H9 (cell line): ENCODE measurements around the gene HCN2. TPM values are rescaled to one million over a fixed set of nuclear protein-coding genes. Genes with fewer than 3 reads are reported as not detected.

Experiments
- DNase-seq: peaks from one replicate; pipeline ENCODE4 v3.0.0-alpha.2; 2017
- H2AFZ ChIP-seq: one replicate; pipeline ENCODE4 v1.6.1; 2013; ENCODE audit warnings: mild to moderate bottlenecking, low read length, control low read depth, moderate library complexity
- H2AK5ac ChIP-seq: 2 replicates; pipeline ENCODE4 v1.6.1; 2013; ENCODE audit warnings: low read length, control low read depth, mixed read lengths; ENCODE audit not compliant: insufficient read length
- H2BK120ac ChIP-seq: one replicate; pipeline ENCODE4 v1.6.1; 2013; ENCODE audit warnings: low read depth, mild to moderate bottlenecking, low read length, control low read depth, inconsistent platforms; ENCODE audit not compliant: poor library complexity, severe bottlenecking
- H2BK12ac ChIP-seq: 2 replicates; pipeline ENCODE4 v1.6.1; 2013; ENCODE audit warnings: low read length, control low read depth, mixed read lengths, low read depth; ENCODE audit not compliant: insufficient read length
- H2BK15ac ChIP-seq: 2 replicates; pipeline ENCODE4 v1.6.1; 2013; ENCODE audit warnings: low read depth, low read length, control low read depth
- H2BK20ac ChIP-seq: one replicate; pipeline ENCODE4 v1.6.1; 2013; ENCODE audit warnings: low read depth, mild to moderate bottlenecking, low read length, control low read depth, inconsistent platforms; ENCODE audit not compliant: poor library complexity, severe bottlenecking
- H2BK5ac ChIP-seq: 2 replicates; pipeline ENCODE4 v1.6.1; 2013; ENCODE audit warnings: low read length, control low read depth, mixed read lengths; ENCODE audit not compliant: insufficient read length
- H3K14ac ChIP-seq: 2 replicates; pipeline ENCODE4 v1.6.1; 2013; ENCODE audit warnings: low read length, control low read depth; ENCODE audit not compliant: insufficient read depth
- H3K18ac ChIP-seq: 2 replicates; pipeline ENCODE4 v1.6.1; 2013; ENCODE audit warnings: low read depth, mild to moderate bottlenecking, mixed read lengths, low read length, control low read depth; ENCODE audit not compliant: insufficient read length
- H3K23ac ChIP-seq: 2 replicates; pipeline ENCODE4 v1.6.1; 2013; ENCODE audit warnings: low read length, control low read depth, mixed read lengths, low read depth; ENCODE audit not compliant: insufficient read length
- H3K23me2 ChIP-seq: 2 replicates; pipeline ENCODE4 v1.6.1; 2013; ENCODE audit warnings: low read depth, mild to moderate bottlenecking, mixed read lengths, low read length, control low read depth; ENCODE audit not compliant: insufficient read length, poor library complexity, severe bottlenecking
- H3K27ac ChIP-seq: 2 replicates; pipeline ENCODE4 v1.5.1; 2013; ENCODE audit warnings: low read length, control low read depth, mixed read lengths, low read depth; ENCODE audit not compliant: insufficient read length
- H3K27me3 ChIP-seq: 2 replicates; pipeline ENCODE4 v1.6.1; 2013; ENCODE audit warnings: low read length, control low read depth, inconsistent platforms; ENCODE audit not compliant: insufficient read depth
- H3K4ac ChIP-seq: 2 replicates; pipeline ENCODE4 v1.6.1; 2013; ENCODE audit warnings: low read depth, mild to moderate bottlenecking, control low read depth, inconsistent platforms, low read length, moderate library complexity
- H3K4me1 ChIP-seq: 2 replicates; pipeline ENCODE4 v1.6.1; 2013; ENCODE audit warnings: low read length, control low read depth, inconsistent platforms; ENCODE audit not compliant: insufficient read depth
- H3K4me2 ChIP-seq: 2 replicates; pipeline ENCODE4 v1.6.1; 2013; ENCODE audit warnings: low read length, control low read depth, mixed read lengths; ENCODE audit not compliant: insufficient read length, insufficient read depth
- H3K56ac ChIP-seq: 2 replicates; pipeline ENCODE4 v1.6.1; 2013; ENCODE audit warnings: low read depth, mild to moderate bottlenecking, mixed read lengths, low read length, control low read depth; ENCODE audit not compliant: insufficient read length
- H3K79me1 ChIP-seq: 2 replicates; pipeline ENCODE4 v1.6.1; 2013; ENCODE audit warnings: low read depth, mild to moderate bottlenecking, moderate library complexity, low read length, control low read depth, inconsistent platforms; ENCODE audit not compliant: insufficient read depth, poor library complexity, severe bottlenecking
- H3K79me2 ChIP-seq: 2 replicates; pipeline ENCODE4 v1.6.1; 2013; ENCODE audit warnings: low read length, control low read depth, inconsistent platforms; ENCODE audit not compliant: insufficient read depth
- H3K9ac ChIP-seq: 2 replicates; pipeline ENCODE4 v1.6.1; 2013; ENCODE audit warnings: low read length, control low read depth, mixed read lengths; ENCODE audit not compliant: insufficient read length; ENCODE audit errors: extremely low read depth
- H3K9me3 ChIP-seq: one replicate; pipeline ENCODE4 v1.6.1; 2013; ENCODE audit warnings: low read depth, low read length, inconsistent platforms; ENCODE audit not compliant: control insufficient read depth
- H3T11ph ChIP-seq: one replicate; pipeline ENCODE4 v1.6.1; 2013; ENCODE audit warnings: mild to moderate bottlenecking, low read length, control low read depth, inconsistent platforms
- H4K20me1 ChIP-seq: one replicate; pipeline ENCODE4 v1.6.1; 2013; ENCODE audit not compliant: control insufficient read depth, insufficient read length, insufficient read depth
- H4K5ac ChIP-seq: 2 replicates; pipeline ENCODE4 v1.6.1; 2013; ENCODE audit warnings: low read depth, mild to moderate bottlenecking, mixed read lengths, low read length, control low read depth; ENCODE audit not compliant: insufficient read length
- H4K8ac ChIP-seq: replicated peaks from 2 replicates; pipeline ENCODE4 v1.6.1; 2013; ENCODE audit warnings: low read length, control low read depth, mixed read lengths, low read depth; ENCODE audit not compliant: insufficient read length
- H4K91ac ChIP-seq: 2 replicates; pipeline ENCODE4 v1.6.1; 2013; ENCODE audit warnings: low read depth, mild to moderate bottlenecking, moderate library complexity, mixed read lengths, low read length, control low read depth; ENCODE audit not compliant: insufficient read length
- H3K27ac Mint-ChIP-seq, 3 experiments: 2 replicates in 2 of 3; 3 replicates in 1 of 3; pipeline ENCODE4 v1.8.0; 2020 to 2021; ENCODE audit warnings: mixed read lengths in 3 of 3, mild to moderate bottlenecking in 1 of 3, moderate library complexity in 1 of 3
- H3K27me3 Mint-ChIP-seq: 2 replicates; pipeline ENCODE4 v1.8.0; 2021; ENCODE audit warnings: low read depth, mild to moderate bottlenecking, moderate library complexity, mixed read lengths
- H3K36me3 Mint-ChIP-seq, 3 experiments: 2 replicates in 2 of 3; 3 replicates in 1 of 3; pipeline ENCODE4 v1.8.0; 2020 to 2021; ENCODE audit warnings: low read depth in 3 of 3, mixed read lengths in 3 of 3; ENCODE audit not compliant: insufficient read depth in 1 of 3
- H3K4me1 Mint-ChIP-seq, 2 experiments: 2 replicates each; pipeline ENCODE4 v1.8.0; 2020; ENCODE audit warnings: mixed read lengths in 2 of 2
- H3K4me3 Mint-ChIP-seq, 2 experiments: 2 replicates in 1 of 2; 3 replicates in 1 of 2; pipeline ENCODE4 v1.8.0; 2020 to 2021; ENCODE audit warnings: mild to moderate bottlenecking in 2 of 2, mixed read lengths in 2 of 2, moderate library complexity in 1 of 2
- H3K9me3 Mint-ChIP-seq, 2 experiments: 2 replicates in 1 of 2; 3 replicates in 1 of 2; pipeline ENCODE4 v1.8.0; 2020; ENCODE audit warnings: mild to moderate bottlenecking in 2 of 2, mixed read lengths in 2 of 2, moderate library complexity in 1 of 2
- WGBS: extraction: QIAGEN DNeasy Blood & Tissue Kit; methylation state at CpG from one replicate; pipeline ENCODE4 v1.1.7; 2013; ENCODE audit warnings: missing lambda C conversion rate, low lambda C conversion rate, mixed read lengths; ENCODE audit not compliant: insufficient read length; ENCODE audit errors: extremely low coverage; 5-methylcytosine and 5-hydroxymethylcytosine counted together
- total RNA-seq: library from RNA; stranded (reverse); gene quantifications from 2 replicates; pipeline ENCODE4 v1.2.1, GENCODE V29; 2021
- TF ChIP-seq, protein P1 (sequence below): fragments of 200-600 bp; sonication (generic); conservative IDR thresholded peaks from 3 replicates; pipeline ENCODE4 v1.8.0; 2021; ENCODE audit warnings: antibody characterized with exemption, mild to moderate bottlenecking

The HCN2 gene
- total RNA-seq, 1 experiment from 2014 or later = 3.7 TPM

DNA sequence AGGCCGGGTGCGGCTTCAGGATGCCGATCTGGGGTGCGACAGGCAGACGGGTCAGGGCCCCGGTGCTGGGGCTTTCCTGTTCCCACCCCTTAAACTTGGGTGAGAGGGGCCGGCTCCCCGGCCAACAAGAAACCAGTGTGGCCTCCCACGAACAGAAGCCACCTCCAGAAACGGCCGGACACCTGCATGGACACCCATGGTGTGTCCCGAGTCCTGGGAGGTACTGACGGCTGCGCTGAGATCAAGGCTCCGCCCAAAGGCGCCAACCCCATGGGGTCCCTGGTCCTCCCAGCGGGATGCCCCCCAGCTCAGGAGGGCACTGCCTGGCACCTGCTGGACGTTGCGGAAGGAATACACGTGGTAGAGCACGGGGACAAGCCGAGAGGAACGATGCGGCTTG, 32.1 kb downstream of the HCN2 start:
- Histone ChIP-seq H3T11ph (no peak overlapping the region), H2BK20ac (no peak overlapping the region), H2BK12ac (no peak overlapping the region), H3K27me3 (no peaks in the 10 kb centered on the region), H3K14ac (no peak overlapping the region), H3K4ac (no peak overlapping the region), H3K4me1 (no peaks in the 10 kb centered on the region), H2AK5ac (no peak overlapping the region), H2BK120ac (no peak overlapping the region), H3K9ac (no peak overlapping the region), H4K8ac (no peak overlapping the region), H2BK15ac (no peak overlapping the region), H4K20me1 (no peaks in the 10 kb centered on the region), H2BK5ac (no peak overlapping the region), H3K27ac (no peak overlapping the region), H3K4me2 (no peak overlapping the region), H3K79me1 (no peaks in the 10 kb centered on the region), H3K9me3 (no peaks in the 10 kb centered on the region), H3K23ac (no peak overlapping the region), H3K18ac (no peak overlapping the region), H3K23me2 (no peaks in the 10 kb centered on the region), H4K5ac (no peak overlapping the region), H2AFZ (no peak overlapping the region), H3K56ac (no peak overlapping the region), H3K79me2 (no peaks in the 10 kb centered on the region), H4K91ac (no peak overlapping the region)
- WGBS = no CpG with 5 or more reads among the region's 24 CpGs
- Mint-ChIP-seq H3K4me1 (no peaks in the 10 kb centered on the region), H3K36me3 (peaks cover 26 to 56% (median 43%) of the 10 kb centered on the region in 3 experiments; a peak in 6 of 7 replicates), H3K9me3 (no peaks in the 10 kb centered on the region), H3K4me3 (no peak overlapping the region), H3K27ac (no peak overlapping the region), H3K27me3 (no peaks in the 10 kb centered on the region)
- DNase-seq = no peak
- TF ChIP-seq, protein P1, sequence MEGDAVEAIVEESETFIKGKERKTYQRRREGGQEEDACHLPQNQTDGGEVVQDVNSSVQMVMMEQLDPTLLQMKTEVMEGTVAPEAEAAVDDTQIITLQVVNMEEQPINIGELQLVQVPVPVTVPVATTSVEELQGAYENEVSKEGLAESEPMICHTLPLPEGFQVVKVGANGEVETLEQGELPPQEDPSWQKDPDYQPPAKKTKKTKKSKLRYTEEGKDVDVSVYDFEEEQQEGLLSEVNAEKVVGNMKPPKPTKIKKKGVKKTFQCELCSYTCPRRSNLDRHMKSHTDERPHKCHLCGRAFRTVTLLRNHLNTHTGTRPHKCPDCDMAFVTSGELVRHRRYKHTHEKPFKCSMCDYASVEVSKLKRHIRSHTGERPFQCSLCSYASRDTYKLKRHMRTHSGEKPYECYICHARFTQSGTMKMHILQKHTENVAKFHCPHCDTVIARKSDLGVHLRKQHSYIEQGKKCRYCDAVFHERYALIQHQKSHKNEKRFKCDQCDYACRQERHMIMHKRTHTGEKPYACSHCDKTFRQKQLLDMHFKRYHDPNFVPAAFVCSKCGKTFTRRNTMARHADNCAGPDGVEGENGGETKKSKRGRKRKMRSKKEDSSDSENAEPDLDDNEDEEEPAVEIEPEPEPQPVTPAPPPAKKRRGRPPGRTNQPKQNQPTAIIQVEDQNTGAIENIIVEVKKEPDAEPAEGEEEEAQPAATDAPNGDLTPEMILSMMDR = no peak
